OCI-LY3 (cell line): Measurements from ENCODE around the gene CYP46A1.

ENCODE experiments used
- H2AFZ ChIP-seq: fragments of 200-600, 300-600 bp; shearing (Covaris generic); 2 replicates; pipeline ENCODE4 v1.6.0; 2014; ENCODE audit warnings: antibody characterized with exemption, low read depth, low read length
- H3K27ac ChIP-seq: fragments of 200-600, 300-600 bp; sonication (generic); 2 replicates; pipeline ENCODE4 v1.5.1; 2014; ENCODE audit warnings: mild to moderate bottlenecking, low read length, moderate library complexity, mixed read lengths
- H3K27me3 ChIP-seq: fragments of 200-600, 300-600 bp; sonication (generic); 2 replicates; pipeline ENCODE4 v1.6.1; 2014; ENCODE audit warnings: low read depth, low read length, mixed read lengths
- H3K36me3 ChIP-seq: fragments of 200-600, 300-600 bp; sonication (generic); replicated peaks from 2 replicates; pipeline ENCODE3; 2014; ENCODE audit warnings: low read depth, low read length, mixed read lengths
- H3K4me1 ChIP-seq: fragments of 300-600, 200-600 bp; sonication (generic); 2 replicates; pipeline ENCODE4 v1.6.1; 2014; ENCODE audit warnings: low read length, mixed read lengths
- H3K4me2 ChIP-seq: fragments of 200-600, 300-600 bp; sonication (generic); 2 replicates; pipeline ENCODE4 v1.6.1; 2014; ENCODE audit warnings: low read length, mixed read lengths
- H3K4me3 ChIP-seq: fragments of 300-600, 200-600 bp; sonication (generic); 2 replicates; pipeline ENCODE4 v1.5.1; 2014; ENCODE audit warnings: antibody characterized with exemption, mild to moderate bottlenecking, low read length, moderate library complexity
- H3K79me2 ChIP-seq: fragments of 300-600, 200-600 bp; shearing (Covaris generic); 2 replicates; pipeline ENCODE4 v1.6.1; 2014; ENCODE audit warnings: mild to moderate bottlenecking, low read length, mixed read lengths
- H3K9ac ChIP-seq: fragments of 300-600, 200-600 bp; shearing (Covaris generic); 2 replicates; pipeline ENCODE4 v1.6.0; 2014; ENCODE audit warnings: mild to moderate bottlenecking, low read length, moderate library complexity
- H3K9me3 ChIP-seq: fragments of 200-600, 300-600 bp; shearing (Covaris generic); 2 replicates; pipeline ENCODE4 v1.6.1; 2014; ENCODE audit warnings: low read length, mixed read lengths; ENCODE audit not compliant: insufficient read depth
- H4K20me1 ChIP-seq: fragments of 200-600, 300-600 bp; sonication (generic); 2 replicates; pipeline ENCODE4 v1.6.1; 2016; ENCODE audit warnings: low read length, mixed read lengths; ENCODE audit not compliant: insufficient read depth
- EZH2phosphoT487 ChIP-seq: fragments of 200-600 bp; shearing (Covaris generic); IDR thresholded peaks from 2 replicates; pipeline ENCODE4 v1.6.1; 2018; ENCODE audit warnings: antibody characterized with exemption, mixed run types, low read depth
- TF ChIP-seq, protein P1 (sequence below): fragments of 200-600, 300-600 bp; sonication (generic); IDR thresholded peaks from 2 replicates; pipeline ENCODE4 v1.5.1; 2014; ENCODE audit warnings: antibody characterized with exemption, low read length, low read depth

The CYP46A1 gene

DNA sequence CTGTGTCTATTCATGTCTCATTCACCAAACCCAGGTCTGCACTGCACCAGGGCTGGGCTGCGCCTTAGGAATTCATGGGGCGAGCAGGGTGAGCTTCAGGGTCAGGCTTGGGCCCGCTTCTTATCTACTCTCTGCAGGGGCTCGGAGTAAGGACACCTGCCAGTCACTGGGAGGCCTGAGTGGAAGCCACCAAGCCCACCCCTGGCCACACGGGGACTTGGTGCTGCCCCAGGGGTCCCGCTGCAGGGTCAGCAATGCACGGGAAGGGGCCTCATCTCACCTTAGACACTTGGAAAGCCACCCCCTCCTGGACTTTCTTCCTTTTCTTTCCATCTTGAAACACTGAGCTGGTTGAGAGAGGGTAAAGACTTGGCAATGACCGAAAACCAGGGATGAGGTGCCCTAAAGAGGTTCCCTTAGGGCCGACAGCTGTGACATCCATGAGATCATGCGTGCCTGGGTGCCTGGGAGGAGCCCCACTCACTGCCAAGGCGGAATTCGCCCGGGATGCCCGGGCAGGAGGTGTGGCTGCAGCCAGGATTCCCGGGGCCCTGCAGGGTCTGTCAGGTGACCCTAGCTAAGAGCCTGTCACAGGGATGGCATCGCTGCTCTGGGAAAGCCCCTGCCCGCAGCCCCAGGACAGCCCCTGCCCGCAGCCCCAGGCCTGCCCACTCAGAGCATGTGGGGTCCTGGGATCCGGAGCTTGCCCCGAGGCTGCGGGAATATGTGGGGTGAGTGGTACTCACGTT, 63.7 kb downstream of the CYP46A1 start:
- TF ChIP-seq, protein P1, sequence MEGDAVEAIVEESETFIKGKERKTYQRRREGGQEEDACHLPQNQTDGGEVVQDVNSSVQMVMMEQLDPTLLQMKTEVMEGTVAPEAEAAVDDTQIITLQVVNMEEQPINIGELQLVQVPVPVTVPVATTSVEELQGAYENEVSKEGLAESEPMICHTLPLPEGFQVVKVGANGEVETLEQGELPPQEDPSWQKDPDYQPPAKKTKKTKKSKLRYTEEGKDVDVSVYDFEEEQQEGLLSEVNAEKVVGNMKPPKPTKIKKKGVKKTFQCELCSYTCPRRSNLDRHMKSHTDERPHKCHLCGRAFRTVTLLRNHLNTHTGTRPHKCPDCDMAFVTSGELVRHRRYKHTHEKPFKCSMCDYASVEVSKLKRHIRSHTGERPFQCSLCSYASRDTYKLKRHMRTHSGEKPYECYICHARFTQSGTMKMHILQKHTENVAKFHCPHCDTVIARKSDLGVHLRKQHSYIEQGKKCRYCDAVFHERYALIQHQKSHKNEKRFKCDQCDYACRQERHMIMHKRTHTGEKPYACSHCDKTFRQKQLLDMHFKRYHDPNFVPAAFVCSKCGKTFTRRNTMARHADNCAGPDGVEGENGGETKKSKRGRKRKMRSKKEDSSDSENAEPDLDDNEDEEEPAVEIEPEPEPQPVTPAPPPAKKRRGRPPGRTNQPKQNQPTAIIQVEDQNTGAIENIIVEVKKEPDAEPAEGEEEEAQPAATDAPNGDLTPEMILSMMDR = no peak
- TF ChIP-seq EZH2phosphoT487 = no peak
- Histone ChIP-seq H4K20me1 (no peaks in the 10 kb centered on the region), H3K4me3 (no peak overlapping the region), H2AFZ (no peak overlapping the region), H3K27ac (no peak overlapping the region), H3K27me3 (peaks cover 16% of the 10 kb centered on the region), H3K9ac (no peak overlapping the region), H3K4me2 (no peak overlapping the region), H3K36me3 (no peaks in the 10 kb centered on the region), H3K4me1 (peaks cover 35% of the 10 kb centered on the region), H3K79me2 (no peaks in the 10 kb centered on the region), H3K9me3 (no peaks in the 10 kb centered on the region)

DNA sequence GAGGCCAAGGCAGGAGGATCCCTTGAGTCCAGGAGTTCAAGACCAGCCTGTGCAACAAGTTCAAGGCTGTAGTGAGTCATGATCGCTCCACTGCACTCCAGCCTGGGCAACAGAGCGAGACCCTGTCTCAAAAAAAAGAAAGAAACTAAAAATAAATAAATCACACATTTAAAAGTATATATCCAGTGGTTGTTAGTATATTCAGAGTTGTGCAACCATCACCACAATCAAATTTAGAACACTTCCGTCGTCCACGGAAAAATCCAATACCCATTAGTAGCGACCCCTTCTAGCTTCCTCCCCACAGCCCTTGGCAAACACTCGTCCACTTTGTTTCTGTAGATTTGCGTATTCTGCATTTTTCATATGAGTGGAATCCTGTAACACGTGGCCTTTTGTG, 64.4 kb downstream of the CYP46A1 start:
- Histone ChIP-seq H4K20me1 (no peaks in the 10 kb centered on the region), H3K9ac (no peak overlapping the region), H3K36me3 (no peaks in the 10 kb centered on the region), H3K4me1 (peaks cover 41% of the 10 kb centered on the region), H3K4me2 (peak overlapping the region; percentile 69; the same call in 1 of the 2 replicates), H2AFZ (no peak overlapping the region), H3K27me3 (peaks cover 16% of the 10 kb centered on the region), H3K9me3 (no peaks in the 10 kb centered on the region), H3K79me2 (no peaks in the 10 kb centered on the region), H3K4me3 (no peak overlapping the region), H3K27ac (no peak overlapping the region)
- TF ChIP-seq EZH2phosphoT487 = no peak
- TF ChIP-seq, protein P1 = no peak

DNA sequence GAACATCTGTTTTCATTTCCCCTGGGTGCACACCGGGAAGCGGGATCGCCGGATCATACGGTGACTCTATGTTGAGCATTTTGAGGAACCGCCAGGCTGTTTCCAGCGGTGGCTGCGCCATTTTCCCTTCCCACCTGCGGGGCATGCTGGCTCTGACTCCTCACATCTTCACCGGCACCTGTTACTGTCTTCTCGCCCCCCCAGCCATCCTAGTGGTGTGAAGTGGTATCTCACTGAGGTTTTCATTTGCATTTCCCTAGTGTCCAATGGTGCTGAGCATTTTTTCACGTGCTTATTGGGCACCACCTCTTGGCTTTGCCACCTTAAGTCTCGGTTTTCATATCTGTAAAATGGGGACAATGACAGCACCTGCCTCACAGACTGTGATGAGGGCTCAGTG, 65.0 kb downstream of the CYP46A1 start:
- Histone ChIP-seq H3K9ac (no peak overlapping the region), H3K4me3 (peak overlapping the region; percentile 52), H3K79me2 (no peaks in the 10 kb centered on the region), H3K4me2 (peak overlapping the region; percentile 69), H3K9me3 (no peaks in the 10 kb centered on the region), H3K36me3 (no peaks in the 10 kb centered on the region), H3K27ac (no peak overlapping the region), H2AFZ (0 out of 2 replicates have a peak overlapping the region, but pooled peaks have one; percentile 25), H3K27me3 (peaks cover 16% of the 10 kb centered on the region), H3K4me1 (peaks cover 47% of the 10 kb centered on the region), H4K20me1 (no peaks in the 10 kb centered on the region)
- TF ChIP-seq EZH2phosphoT487 = no peak
- TF ChIP-seq, protein P1 = peak; percentile 14; the same call in 1 of the 2 replicates

DNA sequence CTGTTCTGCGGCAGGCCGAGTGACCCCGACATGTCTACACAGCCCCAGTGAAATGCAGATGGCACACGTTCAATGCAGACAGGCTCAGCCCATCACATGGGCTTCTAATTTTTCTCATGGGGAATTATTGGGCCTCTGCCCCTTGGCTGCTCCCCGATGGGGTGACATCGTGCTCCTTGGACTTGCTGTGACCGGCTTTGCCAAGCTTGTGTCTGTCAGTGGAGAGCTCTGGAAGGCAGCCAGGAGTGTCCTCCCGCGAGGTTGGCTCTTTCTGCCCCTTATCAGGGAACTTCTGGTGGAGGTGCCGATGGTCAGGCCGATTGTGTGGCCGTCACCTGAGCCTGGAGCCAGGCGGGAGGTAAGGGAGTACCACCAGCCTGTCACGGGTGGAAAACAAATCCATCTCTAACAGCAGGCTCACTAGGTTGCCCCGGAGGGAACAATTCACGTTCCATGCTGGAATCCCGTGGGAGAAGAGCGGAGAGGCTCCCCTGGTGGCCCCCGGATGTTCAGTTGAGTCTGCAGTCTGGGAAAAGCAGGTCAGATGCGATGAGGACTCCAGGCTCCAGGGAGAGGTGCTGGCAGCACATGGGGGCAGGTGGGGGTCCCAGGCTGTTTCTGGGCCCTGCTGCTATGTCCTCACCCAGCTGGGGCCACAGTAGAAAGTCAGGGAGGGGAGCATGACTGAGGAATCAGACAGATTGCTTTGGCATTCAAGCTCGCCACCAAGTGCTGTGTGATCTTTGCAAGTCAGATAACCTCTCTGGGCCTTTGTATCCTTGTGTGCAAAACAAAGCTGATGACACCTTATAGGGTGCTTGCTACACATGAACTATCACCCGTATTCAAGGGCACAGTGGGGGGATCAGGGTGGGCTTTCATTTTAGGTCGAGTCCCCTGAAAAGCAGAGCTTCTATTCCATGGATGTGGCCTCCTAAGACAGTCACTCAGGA, 65.9 kb downstream of the CYP46A1 start:
- peak overlapping the region; percentile 52 for H3K4me3 ChIP-seq
- no peaks in the 10 kb centered on the region for H3K36me3 ChIP-seq
- no peaks in the 10 kb centered on the region for H3K9me3 ChIP-seq
- no peak overlapping the region for H2AFZ ChIP-seq
- H3K4me1 ChIP-seq = peaks cover 47% of the 10 kb centered on the region
- H3K27me3 ChIP-seq = peaks cover 16% of the 10 kb centered on the region
- no peaks in the 10 kb centered on the region for H4K20me1 ChIP-seq
- peak overlapping the region; percentile 69 for H3K4me2 ChIP-seq
- no peak overlapping the region for H3K9ac ChIP-seq
- H3K27ac ChIP-seq = no peak overlapping the region
- TF ChIP-seq EZH2phosphoT487 = no peak
- TF ChIP-seq, protein P1 = no peak
- H3K79me2 ChIP-seq = no peaks in the 10 kb centered on the region
